ENCODE data around the gene C1QL4.

DNA sequence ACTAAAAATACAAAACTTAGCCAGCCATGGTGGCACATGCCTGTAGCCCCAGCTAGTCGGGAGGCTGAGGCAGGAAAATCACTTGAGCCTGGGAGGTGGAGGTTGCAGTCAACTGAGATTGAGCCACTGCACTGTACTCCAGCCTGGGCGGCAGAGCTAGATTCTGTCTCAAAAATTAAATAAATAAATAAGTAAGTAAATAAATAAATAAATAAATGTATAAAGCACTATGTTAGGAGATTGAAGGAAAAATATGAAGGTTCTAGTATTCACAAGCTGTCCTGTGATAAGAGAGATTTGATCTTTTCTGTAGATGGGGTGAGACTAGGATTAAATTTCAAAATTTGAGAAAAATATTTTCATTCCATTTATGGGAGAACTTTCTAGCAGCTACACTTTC is 15.4 kb upstream of the C1QL4 start:
- no peak for TF ChIP-seq POLR2AphosphoS5 (IDR thresholded peaks at IDR 0.05; ENCODE audit: low read depth, low read length)
- TF ChIP-seq CTCF (IDR thresholded peaks at IDR 0.05): no peak
- no peak for TF ChIP-seq SIN3A (IDR thresholded peaks at IDR 0.05; ENCODE audit: borderline replicate concordance, insufficient read depth, low read depth, low read length)
- no peak for TF ChIP-seq REST (IDR thresholded peaks at IDR 0.05; ENCODE audit: insufficient read depth in 1 of 2, low read depth in 2 of 2, low read length in 1 of 2)

All from Panc1 (cell line).